Activated B cell treated with CpG ODN at 0.5 μM for 24 hours (primary cell): ENCODE data around the gene TAB3. TPM values are rescaled to one million over a fixed set of nuclear protein-coding genes. Genes with fewer than 3 reads are reported as not detected.

Experiments used
- ATAC-seq: fragments of 200-7000 bp; cut with Tn5 transposase; one replicate; pipeline ENCODE4 v1.10.0; 2021; ENCODE audit warnings: low read depth, mild to moderate bottlenecking, moderate library complexity
- CTCF ChIA-PET: fragments of 350-600 bp; sonication (Branson Sonifier 250); formaldehyde crosslinking; loops from one replicate; lab custom pipeline; 2021; ENCODE audit warnings: antibody characterized with exemption; lab: Charles Lee
- POLR2A ChIA-PET: fragments of 350-600 bp; sonication (Branson Sonifier 250); formaldehyde crosslinking; loops from one replicate; lab custom pipeline; 2021; ENCODE audit warnings: antibody characterized with exemption; lab: Charles Lee
- DNase-seq: peaks from one replicate; pipeline ENCODE4 v3.0.0; 2022
- H3K27ac Mint-ChIP-seq: one replicate; pipeline ENCODE4 v1.8.0; 2020; ENCODE audit warnings: mixed read lengths
- H3K27me3 Mint-ChIP-seq: one replicate; pipeline ENCODE4 v1.8.0; 2021; ENCODE audit warnings: mixed read lengths
- H3K36me3 Mint-ChIP-seq: one replicate; pipeline ENCODE4 v1.8.0; 2021; ENCODE audit warnings: low read depth, mixed read lengths
- H3K4me1 Mint-ChIP-seq: one replicate; pipeline ENCODE4 v1.8.0; 2021; ENCODE audit warnings: mixed read lengths
- H3K4me3 Mint-ChIP-seq: one replicate; pipeline ENCODE4 v1.8.0; 2020; ENCODE audit warnings: mild to moderate bottlenecking, mixed read lengths
- H3K9me3 Mint-ChIP-seq: one replicate; pipeline ENCODE4 v1.8.0; 2020; ENCODE audit warnings: mixed read lengths
- intact Hi-C: fragments of 100-400 bp; cut with micrococcal nuclease; formaldehyde crosslinking; loops from one replicate; pipeline ENCODE4 v1.15.1; 2024
- total RNA-seq: library from RNA; stranded (reverse); gene quantifications from 2 replicates; pipeline ENCODE4 v1.2.3, GENCODE V29; 2022
- TF ChIP-seq, protein P1 (sequence below): fragments of 200-600 bp; IDR thresholded peaks from one replicate; pipeline ENCODE4 v1.8.0; 2022; ENCODE audit warnings: antibody characterized with exemption, mild to moderate bottlenecking

TAB3 gene
- total RNA-seq, 1 donor from 2014 or later = 23.9 TPM

DNA sequence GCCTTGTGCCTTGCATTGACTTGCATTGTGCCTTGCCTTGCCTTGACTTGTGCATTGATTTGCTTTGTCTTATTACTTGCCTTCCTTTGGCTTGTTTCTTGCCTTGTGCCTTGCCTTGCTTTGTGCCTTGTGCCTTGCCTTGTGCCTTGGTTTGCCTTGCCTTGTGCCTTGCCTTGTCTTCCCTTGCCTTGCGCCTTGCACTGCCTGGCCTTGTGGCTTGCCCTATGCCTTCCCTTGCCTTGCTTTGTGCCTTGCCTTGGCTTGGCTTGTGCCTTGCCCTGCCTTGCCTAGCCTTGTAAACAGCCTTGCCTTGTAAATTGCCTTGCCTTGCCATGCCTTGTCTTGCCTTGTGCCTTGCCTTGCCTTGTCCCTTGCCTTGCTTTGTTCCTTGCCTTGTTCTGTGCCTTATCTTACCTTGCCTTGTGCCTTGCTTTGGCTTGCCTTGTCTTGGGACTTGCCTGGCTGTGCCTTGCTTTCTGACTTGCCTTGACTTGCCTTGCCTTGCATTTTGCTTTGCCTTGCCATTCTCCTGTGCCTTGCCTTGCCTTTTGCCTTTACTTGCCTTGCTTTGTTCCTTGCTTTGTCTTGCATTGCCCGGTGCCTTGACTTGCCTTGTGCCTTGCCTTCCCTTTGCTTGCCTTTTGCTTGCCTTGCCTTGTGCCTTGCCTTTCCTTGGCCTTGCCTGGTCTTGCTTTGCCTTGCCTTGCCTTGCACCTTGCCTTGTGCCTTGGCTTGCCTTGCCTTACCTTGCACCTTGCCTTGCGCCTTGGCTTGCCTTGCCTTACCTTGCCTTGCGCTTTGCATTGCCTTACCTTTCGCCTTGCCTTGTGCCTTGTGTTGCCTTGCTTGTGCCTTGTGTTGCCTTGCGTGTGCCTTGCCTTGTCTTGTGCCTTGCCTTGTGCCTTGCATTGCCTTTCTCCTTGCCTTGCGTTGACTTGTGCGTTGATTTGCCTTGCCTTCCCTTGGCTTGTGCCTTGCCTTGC lies 97.5 kb downstream of the TAB3 start:
- TF ChIP-seq, protein P1, sequence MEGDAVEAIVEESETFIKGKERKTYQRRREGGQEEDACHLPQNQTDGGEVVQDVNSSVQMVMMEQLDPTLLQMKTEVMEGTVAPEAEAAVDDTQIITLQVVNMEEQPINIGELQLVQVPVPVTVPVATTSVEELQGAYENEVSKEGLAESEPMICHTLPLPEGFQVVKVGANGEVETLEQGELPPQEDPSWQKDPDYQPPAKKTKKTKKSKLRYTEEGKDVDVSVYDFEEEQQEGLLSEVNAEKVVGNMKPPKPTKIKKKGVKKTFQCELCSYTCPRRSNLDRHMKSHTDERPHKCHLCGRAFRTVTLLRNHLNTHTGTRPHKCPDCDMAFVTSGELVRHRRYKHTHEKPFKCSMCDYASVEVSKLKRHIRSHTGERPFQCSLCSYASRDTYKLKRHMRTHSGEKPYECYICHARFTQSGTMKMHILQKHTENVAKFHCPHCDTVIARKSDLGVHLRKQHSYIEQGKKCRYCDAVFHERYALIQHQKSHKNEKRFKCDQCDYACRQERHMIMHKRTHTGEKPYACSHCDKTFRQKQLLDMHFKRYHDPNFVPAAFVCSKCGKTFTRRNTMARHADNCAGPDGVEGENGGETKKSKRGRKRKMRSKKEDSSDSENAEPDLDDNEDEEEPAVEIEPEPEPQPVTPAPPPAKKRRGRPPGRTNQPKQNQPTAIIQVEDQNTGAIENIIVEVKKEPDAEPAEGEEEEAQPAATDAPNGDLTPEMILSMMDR = no peak
- Mint-ChIP-seq H3K27ac (no peak overlapping the region), H3K36me3 (no peaks in the 10 kb centered on the region), H3K27me3 (no peaks in the 10 kb centered on the region), H3K4me1 (no peaks in the 10 kb centered on the region), H3K9me3 (peaks cover 4% of the 10 kb centered on the region), H3K4me3 (no peak overlapping the region)
- intact Hi-C loops = no loop called here
- no peak for ATAC-seq
- ChIA-PET CTCF (no interaction called here), POLR2A (no interaction called here)
- no peak for DNase-seq

DNA sequence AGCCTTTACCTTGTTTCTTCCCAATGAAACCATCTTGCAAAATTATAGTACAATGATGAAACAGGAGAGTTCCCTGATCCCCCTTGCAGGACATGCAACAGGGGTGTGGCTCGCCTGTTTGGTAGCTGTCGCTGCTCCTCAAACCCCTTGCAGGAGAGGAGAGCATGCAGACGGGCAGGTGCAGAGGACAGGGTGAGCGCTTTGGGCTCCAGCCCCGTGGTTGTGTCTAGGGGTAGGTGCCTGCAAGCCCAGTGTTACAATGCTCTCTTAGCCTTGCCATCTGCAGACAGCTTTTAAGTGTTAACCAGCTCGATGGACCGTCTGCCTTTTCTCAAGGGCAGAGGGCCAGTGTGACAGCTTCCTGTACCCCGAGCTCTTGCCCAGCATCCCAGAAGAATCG lies 102.0 kb downstream of the TAB3 start:
- H3K36me3 Mint-ChIP-seq = no peaks in the 10 kb centered on the region
- ATAC-seq (no peak), DNase-seq (no peak)
- no peak overlapping the region for H3K4me3 Mint-ChIP-seq
- peaks cover 4% of the 10 kb centered on the region for H3K9me3 Mint-ChIP-seq
- H3K27me3 Mint-ChIP-seq = no peaks in the 10 kb centered on the region
- intact Hi-C loops = no loop called here
- no peak overlapping the region for H3K27ac Mint-ChIP-seq
- TF ChIP-seq, protein P1 = no peak
- ChIA-PET POLR2A (no interaction called here), CTCF (no interaction called here)
- H3K4me1 Mint-ChIP-seq = no peaks in the 10 kb centered on the region

GRCh38 chrX:30786374-30786773 lies 102.7 kb downstream of the TAB3 start:
- TF ChIP-seq, protein P1 = no peak
- H3K36me3 Mint-ChIP-seq = no peaks in the 10 kb centered on the region
- ATAC-seq (no peak), DNase-seq (no peak)
- no peaks in the 10 kb centered on the region for H3K4me1 Mint-ChIP-seq
- CTCF ChIA-PET = no interaction called here
- peaks cover 4% of the 10 kb centered on the region for H3K9me3 Mint-ChIP-seq
- no peak overlapping the region for H3K4me3 Mint-ChIP-seq
- H3K27ac Mint-ChIP-seq = no peak overlapping the region
- H3K27me3 Mint-ChIP-seq = no peaks in the 10 kb centered on the region
- intact Hi-C loops = no loop called here
- POLR2A ChIA-PET = no interaction called here

DNA sequence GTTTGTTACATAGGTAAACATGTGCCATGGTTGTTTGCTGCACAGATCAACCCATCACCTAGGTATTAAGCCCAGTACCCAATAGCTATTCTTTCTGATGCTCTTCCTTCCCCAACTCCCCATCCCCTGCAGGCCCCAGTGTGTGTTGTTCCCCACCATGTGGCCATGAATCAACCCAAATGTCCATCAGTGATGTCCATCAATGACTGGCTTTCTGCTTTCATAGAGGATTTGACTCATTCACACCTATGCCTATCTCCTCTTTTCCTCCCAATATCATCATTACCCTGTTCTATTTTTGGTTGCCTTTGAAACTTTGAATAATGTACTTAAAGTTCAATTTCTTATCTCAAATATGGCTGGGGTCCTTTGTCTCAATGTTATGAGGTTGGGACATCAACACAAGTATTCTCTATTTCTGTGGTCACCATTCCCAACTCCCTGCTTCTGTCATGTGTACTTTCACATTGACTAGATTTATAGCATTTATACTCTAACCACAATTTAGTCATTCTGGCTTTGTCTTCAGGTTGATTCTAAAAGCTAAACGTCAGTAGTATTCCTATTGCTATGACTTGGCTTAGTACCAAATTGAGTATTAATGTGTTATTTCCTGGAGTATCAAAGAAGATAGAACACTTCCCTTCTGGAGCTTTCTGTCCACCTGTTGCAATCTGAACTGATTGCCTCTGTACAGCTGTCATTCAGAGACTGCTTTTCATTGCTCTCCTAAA lies 107.2 kb downstream of the TAB3 start:
- CTCF ChIA-PET = no interaction called here
- Mint-ChIP-seq H3K36me3 (no peaks in the 10 kb centered on the region), H3K27ac (no peak overlapping the region), H3K4me3 (no peak overlapping the region), H3K27me3 (no peaks in the 10 kb centered on the region), H3K4me1 (no peaks in the 10 kb centered on the region), H3K9me3 (no peaks in the 10 kb centered on the region)
- intact Hi-C loops = no loop called here
- DNase-seq (no peak), ATAC-seq (no peak)
- TF ChIP-seq, protein P1 = no peak
- POLR2A ChIA-PET = no interaction called here

- Mint-ChIP-seq H3K27ac (no peak overlapping the region), H3K4me3 (no peak overlapping the region), H3K4me1 (no peaks in the 10 kb centered on the region), H3K36me3 (no peaks in the 10 kb centered on the region), H3K27me3 (no peaks in the 10 kb centered on the region), H3K9me3 (no peaks in the 10 kb centered on the region)
- ATAC-seq = no peak
- DNase-seq = no peak
- intact Hi-C loops = no loop called here
- ChIA-PET POLR2A (no interaction called here), CTCF (no interaction called here)
- TF ChIP-seq, protein P1 = no peak
Measured at GRCh38 chrX:30779453-30780030, 109.5 kb downstream of the TAB3 start.
